GF-D8 (cell line): ENCODE data around the gene KLHL29.

Source experiments
- DNase-seq: peaks from one replicate; lab custom pipeline; 2025; lab: John Stamatoyannopoulos, UW

KLHL29 gene

DNA sequence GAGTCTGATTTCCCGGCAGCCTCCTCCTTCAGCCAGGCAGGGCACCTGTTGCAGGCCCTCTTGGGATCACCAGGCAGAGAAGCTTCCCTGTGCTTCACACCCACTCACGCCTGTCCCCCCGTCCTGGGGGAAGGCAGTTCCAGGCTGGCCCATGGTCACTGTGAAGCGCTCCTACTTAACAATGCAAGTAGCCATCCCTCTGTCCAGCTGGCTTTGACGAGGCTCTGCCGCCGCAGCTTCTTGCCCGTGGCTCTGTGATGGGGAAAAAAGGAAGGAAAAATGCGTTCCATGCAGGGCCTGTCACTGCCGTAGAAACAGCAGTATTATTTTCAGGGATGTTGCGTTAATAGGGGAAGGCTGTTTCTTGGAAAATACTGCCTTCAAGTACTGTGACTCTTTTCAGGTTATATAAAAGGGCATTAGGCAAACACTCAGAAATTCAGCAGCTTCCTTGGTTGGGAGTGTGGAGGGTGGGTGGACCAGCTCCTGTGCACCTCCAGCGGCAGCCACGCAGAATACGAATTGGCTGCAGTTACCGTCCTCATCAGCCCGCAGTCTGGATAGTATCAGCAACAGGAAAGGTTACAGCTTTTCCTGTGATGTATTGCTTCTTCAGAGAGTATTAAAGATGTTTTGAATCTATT lies 232.3 kb downstream of the KLHL29 start:
- no peak for DNase-seq

GRCh38 chr2:23617811-23618215 lies 232.8 kb downstream of the KLHL29 start:
- no peak for DNase-seq

DNA sequence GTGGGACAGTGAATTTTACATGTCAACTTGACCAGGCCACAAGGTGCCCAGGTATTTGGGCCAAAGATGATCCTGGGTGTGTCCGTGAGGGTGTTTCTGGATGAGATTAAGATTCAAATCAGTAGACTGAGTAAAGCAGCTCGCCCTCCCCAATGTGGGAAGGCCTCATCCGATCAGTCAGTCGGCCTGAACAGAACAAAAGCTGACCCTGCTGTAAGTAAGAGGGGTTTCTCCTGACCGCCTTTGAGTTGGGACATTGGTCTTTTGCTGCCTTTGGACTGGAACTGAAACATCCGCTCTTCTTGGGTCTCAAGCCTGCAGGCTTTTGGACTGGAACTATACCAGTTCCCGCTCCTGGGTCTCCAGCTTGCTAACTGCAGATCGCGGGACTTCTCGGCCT lies 233.3 kb downstream of the KLHL29 start:
- DNase-seq, result no peak

DNA sequence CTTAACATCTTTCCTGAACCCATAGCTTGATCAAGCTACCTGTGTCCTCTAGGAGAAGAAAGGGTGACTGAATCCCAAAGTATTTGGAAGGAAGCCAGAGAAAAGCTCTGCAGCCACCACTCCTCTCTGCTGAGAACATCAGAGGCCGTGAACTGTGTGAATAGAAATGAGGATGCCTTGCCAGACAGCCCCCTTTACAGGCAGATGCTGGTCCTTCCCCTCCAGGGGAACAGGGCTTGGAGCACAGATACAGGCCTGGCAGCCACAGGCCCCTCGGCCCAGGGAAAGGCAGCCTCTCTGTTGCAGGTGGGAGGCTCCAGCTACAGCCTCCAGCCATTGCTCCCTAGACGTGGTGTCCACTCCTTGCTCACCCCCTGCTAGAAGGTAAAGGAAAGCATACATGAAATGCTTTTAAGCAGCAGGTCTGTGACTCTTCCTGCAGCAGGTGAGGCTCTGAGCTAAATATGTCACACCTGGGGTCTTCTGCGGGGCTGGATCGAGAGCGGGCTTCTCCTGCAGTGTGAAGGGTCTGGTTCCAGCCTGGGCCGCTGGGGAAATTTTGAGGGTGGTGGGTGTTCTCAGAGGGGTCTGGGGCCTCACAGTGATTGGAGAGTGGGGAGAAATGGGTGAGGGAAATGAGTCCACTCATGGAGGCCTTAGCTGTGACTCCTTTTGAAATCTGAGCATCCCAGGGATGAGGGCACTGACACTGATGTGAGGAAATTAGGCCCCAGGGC lies 234.0 kb downstream of the KLHL29 start:
- DNase-seq, result no peak

- no peak for DNase-seq
These were observed 235.0 kb downstream of the KLHL29 start for GRCh38 chr2:23619941-23620340.

DNA sequence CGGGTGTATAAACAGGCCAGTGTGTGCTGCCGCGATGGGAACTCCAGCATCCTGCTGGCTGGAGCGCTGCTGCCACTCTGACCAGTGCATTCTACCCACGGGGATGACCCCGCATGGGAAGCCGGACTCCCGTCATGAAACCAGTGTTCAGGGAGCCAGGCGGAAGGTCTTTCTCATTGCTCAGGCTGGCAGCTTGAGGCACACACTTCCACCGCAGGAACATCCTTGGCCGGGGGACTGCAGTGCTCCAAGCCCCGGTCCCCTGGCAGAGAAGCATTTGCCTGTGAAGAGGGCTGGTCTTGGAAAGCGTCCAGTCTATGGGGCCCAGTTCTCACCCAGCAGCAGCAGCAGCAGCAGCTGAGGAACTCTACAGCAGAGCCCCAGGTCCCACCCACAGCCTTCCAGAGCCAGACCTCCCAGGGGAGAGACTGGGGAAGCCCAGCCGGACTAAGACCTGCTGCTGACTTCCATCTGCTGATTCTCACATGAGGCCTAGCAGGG lies 235.9 kb downstream of the KLHL29 start:
- DNase-seq, result no peak

DNA sequence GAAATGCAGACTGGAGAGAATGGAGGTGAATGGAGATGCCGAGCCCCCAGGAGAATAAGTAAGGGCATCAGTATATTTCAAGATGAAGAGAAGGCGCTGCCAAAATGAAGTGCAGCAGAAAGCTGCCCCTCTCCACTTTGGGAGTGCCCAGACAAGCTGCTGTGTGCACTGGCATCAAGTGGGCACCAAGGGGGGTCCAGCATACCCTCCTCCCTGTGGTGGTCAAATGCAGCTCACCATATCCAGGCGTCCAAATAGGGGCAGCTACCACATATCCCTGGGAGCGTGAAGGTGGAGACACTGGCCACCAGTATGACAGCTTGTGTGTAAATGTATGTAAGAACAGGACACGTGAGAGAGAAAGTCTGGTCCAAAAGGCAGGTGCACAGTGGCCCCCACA lies 236.6 kb downstream of the KLHL29 start:
- no peak for DNase-seq

DNA sequence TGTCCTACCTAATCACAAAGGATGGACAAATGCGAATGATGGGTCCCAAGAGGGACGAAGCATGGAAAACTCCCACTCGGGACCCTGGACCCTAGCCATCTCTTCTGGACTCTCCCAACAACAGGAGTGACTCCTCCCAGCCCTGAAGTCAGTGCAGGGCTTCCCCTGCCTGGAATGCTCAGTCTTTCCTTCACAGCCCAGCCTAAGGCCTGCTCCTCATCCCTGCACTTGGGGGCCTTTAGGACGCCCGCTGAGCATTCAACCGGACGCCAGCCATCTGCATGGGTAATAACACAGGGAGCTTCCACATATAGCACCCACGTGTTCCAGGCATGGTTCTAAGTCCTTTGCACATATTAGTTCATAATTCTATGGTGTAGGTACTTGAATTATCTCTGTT lies 237.5 kb downstream of the KLHL29 start:
- no peak for DNase-seq

- no peak for DNase-seq
These were observed 238.1 kb downstream of the KLHL29 start for GRCh38 chr2:23622966-23623675.

DNA sequence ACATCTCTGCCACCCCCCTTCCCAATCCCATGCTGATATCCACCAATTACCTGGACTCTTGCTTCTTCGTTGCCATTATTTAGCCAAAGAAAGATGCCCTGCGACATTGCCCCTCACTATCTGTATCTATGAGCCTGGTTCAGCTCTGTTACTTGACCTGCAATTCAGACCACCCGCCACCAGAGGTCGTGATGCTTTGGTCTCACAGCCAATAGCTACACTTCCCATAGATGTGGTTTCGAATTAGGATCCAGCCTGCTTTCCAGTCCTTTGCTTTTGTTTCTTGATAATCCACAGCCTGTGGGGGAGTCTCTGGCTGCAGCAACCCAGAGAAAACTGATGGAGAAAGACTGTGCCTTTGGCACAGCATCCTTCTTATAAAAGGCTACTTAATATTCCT lies 239.4 kb downstream of the KLHL29 start:
- DNase-seq, result no peak

- no peak for DNase-seq
These were observed 239.9 kb downstream of the KLHL29 start for GRCh38 chr2:23624915-23625314.

DNA sequence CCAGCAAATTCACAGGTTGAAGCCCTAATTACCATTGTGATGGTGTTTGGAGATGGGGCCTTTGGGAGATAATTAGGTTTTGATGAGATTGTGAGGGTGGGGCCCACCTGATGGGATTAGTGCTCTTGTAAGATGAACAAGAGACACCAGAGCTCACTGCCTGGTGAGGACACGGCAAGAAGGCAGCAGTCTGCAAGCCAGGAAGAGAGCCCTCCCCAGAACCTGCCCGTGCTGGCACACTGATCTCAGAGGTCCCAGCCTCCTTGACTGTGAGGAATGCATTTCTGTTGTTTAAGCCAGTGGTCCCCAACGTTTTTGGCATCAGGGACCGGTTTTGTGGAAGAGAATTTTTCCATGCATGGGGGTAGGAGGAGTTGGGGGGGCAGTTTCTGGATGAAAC lies 240.7 kb downstream of the KLHL29 start:
- no peak for DNase-seq

DNA sequence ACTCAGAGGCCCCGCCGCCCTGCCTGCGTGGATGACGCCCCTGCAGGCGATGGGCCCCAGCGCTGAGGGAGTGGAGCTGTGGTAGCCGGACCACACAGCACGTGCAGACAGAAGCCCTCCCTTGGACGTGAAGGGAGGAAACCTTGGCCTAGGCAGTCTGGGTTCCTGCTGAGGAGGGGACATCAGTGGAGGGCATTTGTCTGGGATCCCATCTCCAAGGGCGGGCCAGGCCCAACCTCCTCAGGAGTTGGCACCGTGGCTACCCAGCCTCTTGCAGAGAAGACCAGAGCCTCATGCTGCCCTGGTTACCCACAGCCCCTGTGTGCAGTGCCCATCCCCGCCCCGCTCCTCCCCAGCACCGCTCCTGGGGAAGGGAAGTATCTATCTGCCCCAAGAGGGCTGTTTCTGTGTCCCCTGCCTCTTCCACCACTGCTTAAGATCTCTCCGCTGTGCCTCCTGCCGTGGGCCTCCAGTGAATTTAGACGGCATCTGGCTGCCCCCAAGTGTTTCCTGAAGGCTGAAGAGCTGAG lies 241.8 kb downstream of the KLHL29 start:
- DNase-seq, result no peak

GRCh38 chr2:23627236-23628009 lies 242.4 kb downstream of the KLHL29 start:
- no peak for DNase-seq

DNA sequence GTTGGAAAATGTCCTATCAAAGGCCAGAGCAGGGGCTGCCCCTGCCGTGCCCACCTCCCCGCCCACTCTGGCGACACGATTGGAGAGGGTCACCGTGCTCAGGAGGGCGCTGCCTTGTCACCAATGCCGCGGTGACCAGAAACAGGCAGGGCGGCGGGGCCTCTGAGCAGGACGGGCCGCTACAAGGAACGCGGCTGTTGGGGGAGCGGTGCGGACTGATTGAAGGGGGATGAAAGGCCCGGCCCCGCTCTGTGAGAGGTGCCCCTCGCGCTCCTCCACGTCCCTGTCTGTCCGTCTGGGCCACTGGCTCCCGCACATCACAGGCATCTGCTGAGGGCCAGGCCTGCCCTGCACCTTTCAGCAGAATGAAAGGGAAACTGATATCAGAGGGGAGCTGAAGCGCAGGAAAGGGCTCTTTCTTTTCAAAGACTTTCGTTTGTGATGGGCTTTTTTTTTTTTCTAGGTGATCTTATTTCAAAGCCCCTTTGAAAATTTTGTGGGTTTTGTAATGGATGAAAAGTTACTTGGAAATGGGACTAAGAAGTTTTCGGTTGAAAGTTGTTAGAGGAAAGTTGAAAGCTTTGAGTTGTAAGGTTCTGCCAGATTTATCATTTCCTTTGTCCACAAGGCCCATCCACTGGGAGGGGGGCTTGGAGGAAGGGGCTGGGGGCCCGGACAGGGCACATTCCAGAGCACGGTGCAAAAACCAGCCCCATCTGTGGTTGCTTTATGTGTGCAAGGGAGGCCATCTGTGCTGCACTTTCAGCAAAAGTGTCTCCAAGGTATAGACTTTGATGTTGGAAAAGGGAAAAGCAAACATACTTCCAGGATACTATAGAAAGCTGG lies 244.2 kb downstream of the KLHL29 start:
- DNase-seq, result no peak

DNA sequence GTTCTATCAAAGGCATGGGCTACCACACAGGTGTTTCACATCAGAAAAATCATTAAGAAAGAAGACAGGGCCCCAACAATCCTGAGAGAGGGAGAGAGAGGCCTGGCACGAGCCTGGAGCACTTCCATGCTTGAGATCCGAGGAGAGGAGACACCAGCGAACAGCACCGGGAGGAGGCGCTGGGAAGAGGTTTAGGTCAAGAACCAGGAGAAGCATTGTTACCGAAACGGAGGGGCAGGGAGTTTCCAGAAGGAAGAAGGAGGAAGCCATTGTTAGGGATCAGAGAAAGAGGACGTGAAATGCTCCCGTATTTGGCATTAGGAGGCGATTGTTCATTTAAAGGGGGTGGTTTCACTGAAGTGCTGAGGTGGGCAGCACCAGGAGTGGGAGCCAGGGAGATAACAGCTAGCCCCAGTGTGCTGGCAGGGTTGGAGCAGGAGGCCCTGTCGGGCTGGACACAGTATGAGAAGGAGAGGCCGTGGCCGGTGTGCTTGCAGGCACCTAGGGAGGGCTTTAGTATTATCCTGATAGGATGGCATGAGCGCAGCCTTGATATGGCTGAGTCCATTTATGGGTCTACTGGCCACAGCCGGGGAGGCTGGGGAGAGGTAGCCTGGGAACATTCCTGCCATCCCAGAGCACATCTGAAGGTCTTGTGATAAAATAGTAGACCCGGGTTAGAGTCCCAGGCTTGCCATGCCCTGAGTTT lies 244.9 kb downstream of the KLHL29 start:
- DNase-seq, result no peak

- no peak for DNase-seq
These were observed 246.0 kb downstream of the KLHL29 start for GRCh38 chr2:23630961-23631360.

DNA sequence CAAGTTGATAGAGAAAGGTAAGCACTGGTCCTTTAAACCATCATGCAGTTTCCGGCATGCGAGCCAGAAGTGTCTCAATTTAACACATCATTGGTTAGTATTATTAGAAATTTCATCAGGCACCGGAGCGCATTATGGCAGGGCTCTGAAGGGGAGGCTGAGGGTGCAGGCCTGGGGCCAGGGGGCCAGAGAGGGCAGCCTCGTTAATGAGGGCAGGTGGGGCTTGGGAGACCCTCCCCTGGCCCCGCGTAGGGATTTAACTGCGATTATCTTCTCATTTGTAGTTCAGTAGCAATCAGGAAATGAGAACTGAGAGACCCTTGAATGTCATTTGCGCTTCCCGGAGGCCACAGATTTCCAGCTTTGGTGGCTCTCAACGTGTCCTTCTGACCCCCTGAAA lies 246.4 kb downstream of the KLHL29 start:
- DNase-seq, result no peak

DNA sequence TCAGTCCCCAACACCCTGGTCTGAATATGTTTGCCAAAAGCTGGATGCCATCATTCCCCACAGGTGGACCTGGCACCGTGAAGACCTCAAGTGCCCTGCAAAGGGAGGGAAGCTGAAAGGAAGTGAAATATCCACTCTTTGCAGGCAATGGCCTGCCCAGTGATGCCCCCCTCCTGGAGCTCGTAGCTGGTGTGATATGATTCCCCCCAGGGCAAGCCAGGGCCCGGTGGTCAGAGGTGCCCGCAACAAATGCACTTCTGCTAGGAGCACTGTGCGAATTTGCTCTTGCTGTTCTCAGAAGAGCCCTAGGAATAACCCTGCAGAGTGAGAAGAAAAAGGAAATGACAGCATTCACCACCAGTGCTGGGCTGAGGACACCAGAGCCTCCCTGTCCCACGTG lies 247.4 kb downstream of the KLHL29 start:
- DNase-seq, result no peak

GRCh38 chr2:23632831-23633395 lies 247.9 kb downstream of the KLHL29 start:
- DNase-seq, result no peak
